Liver (tissue), 9 donors: Measurements from ENCODE around the gene FLT1. TPM values are rescaled to one million over a fixed set of nuclear protein-coding genes. Genes with fewer than 3 reads are reported as not detected.

Experiments
- DNase-seq: peaks from one replicate; pipeline ENCODE4 v3.0.0-alpha.2; 2017; ENCODE audit warnings: low spot score
- H3K27ac ChIP-seq, 2 donors: one replicate each; pipeline ENCODE4 v1.7.0; 2013; ENCODE audit warnings: inconsistent platforms in 2 of 2, low read length in 2 of 2, control low read depth in 1 of 2, low read depth in 1 of 2, mild to moderate bottlenecking in 1 of 2
- H3K27me3 ChIP-seq, 4 donors: one replicate each; pipeline versions ENCODE4 v1.6.1 to v1.7.0; 2013; ENCODE audit warnings: low read length in 3 of 4, inconsistent platforms in 1 of 4, mild to moderate bottlenecking in 1 of 4, moderate library complexity in 1 of 4; ENCODE audit not compliant: control insufficient read depth in 4 of 4, insufficient read depth in 4 of 4
- H3K36me3 ChIP-seq, 4 donors: one replicate each; pipeline versions ENCODE4 v1.6.1 to v1.7.0; 2013; ENCODE audit warnings: low read length in 3 of 4, mild to moderate bottlenecking in 3 of 4, low read depth in 1 of 4, moderate library complexity in 1 of 4; ENCODE audit not compliant: control insufficient read depth in 4 of 4, insufficient read depth in 3 of 4
- H3K4me1 ChIP-seq, 4 donors: one replicate each; pipeline versions ENCODE4 v1.6.1 to v1.7.0; 2013; ENCODE audit warnings: low read length in 3 of 4, mild to moderate bottlenecking in 3 of 4, moderate library complexity in 1 of 4; ENCODE audit not compliant: control insufficient read depth in 4 of 4, insufficient read depth in 4 of 4
- H3K4me3 ChIP-seq, 3 donors: one replicate each; pipeline versions ENCODE4 v1.6.1 to v1.7.0; 2013; ENCODE audit warnings: low read length in 3 of 3, control low read depth in 1 of 3, low read depth in 1 of 3, mild to moderate bottlenecking in 1 of 3
- H3K9ac ChIP-seq, 2 donors: one replicate each; pipeline ENCODE4 v1.7.0; 2013; ENCODE audit warnings: low read length in 2 of 2, mild to moderate bottlenecking in 2 of 2, moderate library complexity in 2 of 2, control low read depth in 1 of 2, low read depth in 1 of 2
- H3K9me3 ChIP-seq, 4 donors: one replicate each; pipeline versions ENCODE4 v1.6.1 to v1.7.0; 2013; ENCODE audit warnings: low read length in 3 of 4; ENCODE audit not compliant: control insufficient read depth in 4 of 4
- ATF3 ChIP-seq: IDR thresholded peaks from 2 replicates; pipeline ENCODE4 v1.6.1; 2016; ENCODE audit warnings: antibody characterized with exemption
- CTCF ChIP-seq: fragments of 150-350 bp; IDR thresholded peaks from 2 replicates; pipeline ENCODE4 v1.5.1; 2017; ENCODE audit warnings: improper control_type of control experiment, low read depth, low read length; ENCODE audit not compliant: missing input control
- EGR1 ChIP-seq, 2 donors: IDR thresholded peaks; 2 replicates each; pipeline ENCODE4 v1.6.1; 2016 to 2018; ENCODE audit warnings: antibody characterized with exemption in 2 of 2, low read depth in 2 of 2
- FOXA1 ChIP-seq: IDR thresholded peaks from 2 replicates; pipeline ENCODE4 v1.6.1; 2016; ENCODE audit warnings: antibody characterized with exemption
- FOXA2 ChIP-seq: IDR thresholded peaks from 2 replicates; pipeline ENCODE4 v1.6.1; 2016; ENCODE audit warnings: antibody characterized with exemption
- GABPA ChIP-seq, 2 donors: IDR thresholded peaks in 1 of 2; conservative IDR thresholded peaks in 1 of 2; 2 replicates each; pipeline ENCODE4 v1.6.1; 2016; ENCODE audit warnings: antibody characterized with exemption in 2 of 2, mild to moderate bottlenecking in 1 of 2, moderate library complexity in 1 of 2
- HNF4A ChIP-seq, 2 donors: conservative IDR thresholded peaks; 2 replicates each; pipeline ENCODE4 v1.6.1; 2016; ENCODE audit warnings: antibody characterized with exemption in 2 of 2, mild to moderate bottlenecking in 2 of 2
- RAD21 ChIP-seq, 2 donors: IDR thresholded peaks; 2 replicates each; pipeline ENCODE4 v1.6.1; 2016; ENCODE audit warnings: antibody characterized with exemption in 2 of 2, mild to moderate bottlenecking in 2 of 2
- REST ChIP-seq: IDR thresholded peaks from 2 replicates; pipeline ENCODE4 v1.6.1; 2016; ENCODE audit warnings: antibody characterized with exemption, mild to moderate bottlenecking
- RXRA ChIP-seq, 2 donors: IDR thresholded peaks; 2 replicates each; pipeline ENCODE4 v1.6.1; 2017 to 2018; ENCODE audit warnings: antibody characterized with exemption in 2 of 2, mild to moderate bottlenecking in 1 of 2
- SP1 ChIP-seq: IDR thresholded peaks from 2 replicates; pipeline ENCODE4 v1.6.1; 2018; ENCODE audit warnings: antibody characterized with exemption, mild to moderate bottlenecking
- TAF1 ChIP-seq: conservative IDR thresholded peaks from 2 replicates; pipeline ENCODE4 v1.6.1; 2016; ENCODE audit warnings: antibody characterized with exemption, mild to moderate bottlenecking
- YY1 ChIP-seq: IDR thresholded peaks from 2 replicates; pipeline ENCODE4 v1.6.1; 2016; ENCODE audit warnings: antibody characterized with exemption, mild to moderate bottlenecking
- ZBTB33 ChIP-seq: IDR thresholded peaks from 2 replicates; pipeline ENCODE4 v1.6.1; 2016; ENCODE audit warnings: antibody characterized with exemption
- WGBS: extraction: QIAGEN DNeasy Blood & Tissue Kit; methylation state at CpG from one replicate; pipeline ENCODE4 v1.1.7; 2013; 5-methylcytosine and 5-hydroxymethylcytosine counted together
- polyA plus RNA-seq, 2 donors: library from polyadenylated mRNA; stranded (reverse) in 1 of 2; unstranded in 1 of 2; fragments of 200-250 nt in 1 of 2; fragments of >200 nt in 1 of 2; fragmentation: Nextera tagmentation in 1 of 2; extraction: Ambion mirVana in 1 of 2; gene quantifications; one replicate each; pipeline versions ENCODE4 v1.2.1 to v1.2.3, GENCODE V29; 2013 to 2015
- total RNA-seq, 2 donors: library from RNA; depleted of rRNA; stranded (reverse); fragments of >200 nt; gene quantifications; one replicate each; pipeline ENCODE4 v1.2.3, GENCODE V29; 2014
- donor health status: healthy.
- donor health status: healthy.
- donor health status: healthy.
- donor health status: healthy.
- donor health status: healthy.

The FLT1 gene
- total and polyA plus RNA-seq, 4 donors: 4.1 to 19.7 (median 9.3) TPM

DNA sequence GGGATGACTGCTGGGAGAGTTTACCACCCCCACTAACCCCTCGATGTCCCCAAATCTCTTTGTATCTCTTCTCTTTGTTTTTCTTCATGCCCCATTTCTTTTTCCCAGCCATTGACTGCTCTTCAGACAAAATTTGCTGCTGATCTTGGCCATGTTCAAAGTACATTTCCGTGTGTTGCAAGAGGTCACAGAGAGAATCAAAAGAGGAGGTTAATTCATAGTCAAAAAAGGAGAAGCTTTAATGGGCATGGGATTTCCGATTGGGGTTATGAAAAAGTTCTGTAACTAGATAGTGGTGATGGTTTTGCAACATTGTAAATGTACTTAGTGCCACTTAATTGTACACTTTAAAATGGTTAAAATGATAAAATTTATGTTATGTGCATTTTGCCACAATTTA is 121.1 kb downstream of the FLT1 start (continued):
- TF ChIP-seq EGR1 (IDR thresholded peaks at IDR 0.05; ENCODE audit: low read depth in 2 of 2): no peak

DNA sequence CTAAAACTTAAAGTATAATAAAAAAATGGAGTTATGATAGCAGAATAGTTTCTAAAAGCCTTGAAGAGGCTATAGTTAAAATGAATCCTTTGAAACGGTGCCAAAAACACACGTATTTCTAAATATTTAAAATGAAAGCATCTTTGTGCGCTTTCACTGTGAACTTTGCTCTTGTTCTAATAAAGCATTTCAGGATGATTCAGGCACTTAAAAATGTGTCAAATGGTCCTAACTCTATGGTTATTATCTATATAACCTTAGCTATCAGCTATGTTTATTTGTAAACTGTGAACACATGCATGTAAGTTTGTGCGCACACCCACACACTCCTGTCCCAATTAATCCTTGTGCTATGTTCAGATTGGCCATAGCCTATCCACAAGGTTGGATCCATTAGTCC is 124.5 kb downstream of the FLT1 start:
- TF ChIP-seq HNF4A (conservative IDR thresholded peaks at IDR 0.05): no peak
- no peak for TF ChIP-seq ATF3
- no peak for TF ChIP-seq TAF1
- no peak for TF ChIP-seq CTCF
- no peak for TF ChIP-seq GABPA (IDR thresholded peaks at IDR 0.05 in 1 of 2, conservative IDR thresholded peaks at IDR 0.05 in 1 of 2)
- no peak for TF ChIP-seq SP1
- no peak for TF ChIP-seq REST
- no peak for TF ChIP-seq EGR1 (IDR thresholded peaks at IDR 0.05; ENCODE audit: low read depth in 2 of 2)
- TF ChIP-seq RXRA (IDR thresholded peaks at IDR 0.05): no peak
- no peak for TF ChIP-seq ZBTB33
- no peak for TF ChIP-seq RAD21 (IDR thresholded peaks at IDR 0.05)
- WGBS: 67% methylated on average over 4 of the region's 4 CpGs
- Histone ChIP-seq H3K4me3 (no peak overlapping the region), H3K9ac (no peak overlapping the region), H3K27me3 (no peaks in the 10 kb centered on the region), H3K27ac (no peak overlapping the region), H3K9me3 (no peaks in the 10 kb centered on the region), H3K36me3 (no peaks in the 10 kb centered on the region), H3K4me1 (peaks cover 0 to 4% (median 0%) of the 10 kb centered on the region in 4 donors)
- no peak for DNase-seq

DNA sequence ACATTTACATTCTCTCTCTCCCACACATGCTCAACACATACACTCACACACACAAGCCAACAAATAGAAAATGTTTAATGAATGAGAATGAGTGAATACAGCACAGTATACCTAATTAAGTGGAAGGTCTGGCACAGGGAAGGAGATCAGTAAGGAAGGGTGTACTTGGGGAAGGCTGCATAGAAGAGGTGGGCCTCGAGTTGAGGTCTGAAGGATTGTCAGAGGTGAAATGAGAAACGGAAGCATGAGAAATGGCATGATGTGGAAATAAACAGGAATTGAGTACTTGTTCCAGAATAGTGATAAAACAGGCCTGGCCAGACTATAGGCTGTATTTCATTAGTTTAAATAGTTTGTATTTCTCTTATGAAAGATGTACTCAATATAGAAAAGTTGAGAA is 136.2 kb downstream of the FLT1 start:
- peaks cover 0 to 9% (median 0%) of the 10 kb centered on the region in 4 donors for H3K4me1 ChIP-seq
- no peaks in the 10 kb centered on the region for H3K36me3 ChIP-seq
- no peak for TF ChIP-seq FOXA2
- TF ChIP-seq YY1: no peak
- no peak for TF ChIP-seq FOXA1
- TF ChIP-seq TAF1: no peak
- H3K9ac ChIP-seq: no peak overlapping the region
- H3K9me3 ChIP-seq: no peaks in the 10 kb centered on the region
- no peak overlapping the region for H3K4me3 ChIP-seq
- no peaks in the 10 kb centered on the region for H3K27me3 ChIP-seq
- H3K27ac ChIP-seq: no peak overlapping the region
- WGBS: 76% methylated on average over 2 of the region's 2 CpGs
- DNase-seq: no peak
